Calu3 (cell line): ENCODE data around the gene PDE10A. TPM values are rescaled to one million over a fixed set of nuclear protein-coding genes. Genes with fewer than 3 reads are reported as not detected.

ENCODE experiments used
- BruUV-seq: library from RNA; stranded (reverse); fragments of 400-500 nt; replicated peaks from 2 replicates; lab custom pipeline; 2021; lab: Mats Ljungman, UMichigan
- CTCF ChIA-PET: fragments of 300-600 bp; sonication (Branson Sonifier 250); formaldehyde crosslinking; loops from one replicate; lab custom pipeline; 2022; ENCODE audit warnings: antibody characterized with exemption; lab: Charles Lee
- DNase-seq: peaks from one replicate; pipeline ENCODE4 v3.0.0; 2022
- H3K27ac Mint-ChIP-seq: one replicate; pipeline ENCODE4 v1.8.0; 2022; ENCODE audit warnings: mixed read lengths; ENCODE audit not compliant: unreplicated experiment
- H3K27me3 Mint-ChIP-seq: one replicate; pipeline ENCODE4 v1.8.0; 2022; ENCODE audit warnings: mixed read lengths; ENCODE audit not compliant: unreplicated experiment
- H3K36me3 Mint-ChIP-seq: one replicate; pipeline ENCODE4 v1.8.0; 2022; ENCODE audit warnings: mild to moderate bottlenecking, moderate library complexity, mixed read lengths; ENCODE audit not compliant: insufficient read depth, unreplicated experiment
- H3K4me1 Mint-ChIP-seq: one replicate; pipeline ENCODE4 v1.8.0; 2022; ENCODE audit warnings: mild to moderate bottlenecking, low read depth, mixed read lengths; ENCODE audit not compliant: unreplicated experiment
- H3K4me3 Mint-ChIP-seq: one replicate; pipeline ENCODE4 v1.8.0; 2022; ENCODE audit warnings: mild to moderate bottlenecking, low read depth, moderate library complexity, mixed read lengths; ENCODE audit not compliant: unreplicated experiment
- H3K9me3 Mint-ChIP-seq: one replicate; pipeline ENCODE4 v1.8.0; 2022; ENCODE audit warnings: low read depth, mixed read lengths; ENCODE audit not compliant: unreplicated experiment
- CTCF ChIP-seq: fragments of 200-600 bp; IDR thresholded peaks from one replicate; pipeline ENCODE4 v1.8.0; 2022; ENCODE audit warnings: antibody characterized with exemption; ENCODE audit not compliant: unreplicated experiment
- intact Hi-C: fragments of 100-400 bp; cut with micrococcal nuclease; formaldehyde crosslinking; loops from one replicate; pipeline ENCODE4 v1.10.0; 2022; ENCODE audit not compliant: unreplicated experiment
- total RNA-seq: library from RNA; stranded (reverse); gene quantifications from 2 replicates; pipeline ENCODE4 v1.2.3, GENCODE V29; 2022

Gene PDE10A
- total RNA-seq, 1 experiment from 2014 or later, result 22.5 TPM

- Mint-ChIP-seq H3K4me1 (no peaks in the 10 kb centered on the region), H3K36me3 (no peaks in the 10 kb centered on the region), H3K4me3 (no peak overlapping the region), H3K27ac (no peak overlapping the region), H3K27me3 (no peaks in the 10 kb centered on the region), H3K9me3 (no peaks in the 10 kb centered on the region)
- no peak for DNase-seq
- intact Hi-C loops, result no loop called here
- CTCF ChIA-PET, result no interaction called here
- no peak for TF ChIP-seq CTCF
- BruUV-seq, result no TSS peak
Observed at GRCh38 chr6:165376100-165376499, 286.9 kb downstream of the PDE10A start.

DNA sequence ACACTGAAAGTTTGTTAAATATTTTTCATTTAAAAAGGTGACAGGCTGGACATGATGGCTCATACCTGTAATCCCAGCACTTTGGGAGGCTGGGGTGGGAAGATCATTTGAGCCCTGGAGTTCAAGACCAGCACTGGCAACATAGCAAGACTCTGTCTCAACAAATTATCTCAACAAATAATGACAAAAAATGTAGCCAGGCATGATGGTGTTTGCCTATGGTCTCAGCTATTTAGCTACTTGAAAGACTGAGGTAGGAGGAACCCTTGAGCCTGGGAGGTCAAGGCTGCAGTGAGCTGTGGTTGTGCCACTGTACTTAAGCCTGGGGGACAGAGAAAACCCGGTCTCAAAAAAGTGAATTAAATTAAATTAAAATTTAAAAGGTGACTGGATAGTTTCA, 297.7 kb downstream of the PDE10A start:
- Mint-ChIP-seq H3K9me3 (peaks cover 4% of the 10 kb centered on the region), H3K4me1 (no peaks in the 10 kb centered on the region), H3K36me3 (peaks cover 4% of the 10 kb centered on the region), H3K27ac (no peak overlapping the region), H3K27me3 (no peaks in the 10 kb centered on the region), H3K4me3 (no peak overlapping the region)
- DNase-seq, result no peak
- no TSS peak for BruUV-seq
- no peak for TF ChIP-seq CTCF
- CTCF ChIA-PET, result no interaction called here
- intact Hi-C loops, result no loop called here

DNA sequence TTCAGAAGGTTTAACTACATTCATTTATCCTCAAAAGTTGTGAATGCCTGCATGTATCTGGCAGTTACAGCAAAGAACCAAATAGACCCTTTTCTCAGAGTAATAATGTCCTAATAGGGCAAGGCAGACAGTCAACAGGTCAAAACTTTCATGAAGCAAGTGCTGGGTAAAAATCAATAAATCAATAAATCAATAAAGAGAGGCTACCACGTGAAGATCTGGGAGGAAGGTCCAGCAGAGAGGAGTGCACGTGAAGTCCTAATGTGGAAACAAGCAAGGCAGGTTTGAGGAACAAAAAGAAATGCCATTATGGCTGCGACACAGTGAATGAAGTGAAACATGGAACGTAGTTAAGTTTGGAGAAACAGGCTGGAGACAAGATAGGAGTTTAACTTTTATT, 317.3 kb downstream of the PDE10A start:
- no peaks in the 10 kb centered on the region for H3K4me1 Mint-ChIP-seq
- no peak for DNase-seq
- CTCF ChIA-PET, result no interaction called here
- no TSS peak for BruUV-seq
- intact Hi-C loops, result no loop called here
- no peak for TF ChIP-seq CTCF
- H3K4me3 Mint-ChIP-seq, result no peak overlapping the region
- no peak overlapping the region for H3K27ac Mint-ChIP-seq
- H3K36me3 Mint-ChIP-seq, result peaks cover 5% of the 10 kb centered on the region
- no peaks in the 10 kb centered on the region for H3K9me3 Mint-ChIP-seq
- no peaks in the 10 kb centered on the region for H3K27me3 Mint-ChIP-seq

DNA sequence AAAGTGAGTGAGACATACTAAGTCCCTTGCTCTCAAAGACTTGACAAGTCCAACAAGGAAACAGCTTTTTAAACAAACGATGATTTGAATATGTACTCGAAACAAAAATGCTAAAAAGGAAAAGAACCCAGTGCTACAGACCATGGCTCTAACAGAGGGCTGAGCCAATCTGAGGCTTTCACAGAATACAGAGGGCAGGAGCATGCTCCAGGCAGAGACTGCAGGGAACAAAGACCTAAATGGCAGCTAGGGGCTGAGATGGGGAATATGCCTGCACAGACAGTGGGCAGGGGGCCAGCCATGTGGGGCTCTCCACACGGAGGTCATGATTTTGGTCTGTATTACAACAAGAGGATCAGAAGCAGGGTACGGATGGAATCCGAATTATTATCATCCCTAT, 322.5 kb downstream of the PDE10A start:
- Mint-ChIP-seq H3K4me1 (no peaks in the 10 kb centered on the region), H3K27me3 (no peaks in the 10 kb centered on the region), H3K27ac (no peak overlapping the region), H3K36me3 (no peaks in the 10 kb centered on the region), H3K4me3 (no peak overlapping the region), H3K9me3 (no peaks in the 10 kb centered on the region)
- intact Hi-C loops, result no loop called here
- BruUV-seq, result no TSS peak
- no peak for TF ChIP-seq CTCF
- no peak for DNase-seq
- CTCF ChIA-PET, result no interaction called here
